RPMI8226 (cell line): ENCODE measurements around the gene ARHGEF38.

Source experiments
- DNase-seq: peaks from one replicate; pipeline ENCODE4 v3.0.0-alpha.2; 2015

Gene ARHGEF38

GRCh38 chr4:105619188-105619931, 66.9 kb downstream of the ARHGEF38 start:
- no peak for DNase-seq

GRCh38 chr4:105620640-105621323, 68.4 kb downstream of the ARHGEF38 start:
- no peak for DNase-seq

GRCh38 chr4:105622269-105622668, 69.8 kb downstream of the ARHGEF38 start:
- no peak for DNase-seq

- no peak for DNase-seq
These were observed 70.7 kb downstream of the ARHGEF38 start for GRCh38 chr4:105623099-105623498.

- no peak for DNase-seq
These were observed 72.1 kb downstream of the ARHGEF38 start for GRCh38 chr4:105624530-105624929.

GRCh38 chr4:105625214-105625613, 72.8 kb downstream of the ARHGEF38 start:
- no peak for DNase-seq

GRCh38 chr4:105626846-105627245, 74.4 kb downstream of the ARHGEF38 start:
- no peak for DNase-seq

DNA sequence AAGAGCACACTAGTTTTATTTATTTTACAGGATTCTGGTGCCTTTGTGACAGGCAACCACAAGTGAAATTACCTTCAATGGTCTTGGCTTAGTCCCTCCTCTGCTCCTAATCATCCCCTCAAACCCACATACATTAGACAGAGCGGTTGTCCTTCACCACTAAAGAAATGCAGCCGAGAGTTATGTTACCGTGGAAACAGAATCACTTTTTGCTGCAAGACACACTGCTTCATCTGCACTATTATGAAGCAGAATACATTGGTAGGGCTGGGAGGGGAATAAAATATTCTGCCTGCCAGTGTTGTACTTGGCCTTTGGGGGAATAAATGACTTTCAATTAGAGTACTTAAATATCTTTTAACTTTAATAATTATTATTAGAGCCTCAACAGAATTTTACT, 75.2 kb downstream of the ARHGEF38 start:
- no peak for DNase-seq

GRCh38 chr4:105630670-105631655, 78.5 kb downstream of the ARHGEF38 start:
- no peak for DNase-seq

DNA sequence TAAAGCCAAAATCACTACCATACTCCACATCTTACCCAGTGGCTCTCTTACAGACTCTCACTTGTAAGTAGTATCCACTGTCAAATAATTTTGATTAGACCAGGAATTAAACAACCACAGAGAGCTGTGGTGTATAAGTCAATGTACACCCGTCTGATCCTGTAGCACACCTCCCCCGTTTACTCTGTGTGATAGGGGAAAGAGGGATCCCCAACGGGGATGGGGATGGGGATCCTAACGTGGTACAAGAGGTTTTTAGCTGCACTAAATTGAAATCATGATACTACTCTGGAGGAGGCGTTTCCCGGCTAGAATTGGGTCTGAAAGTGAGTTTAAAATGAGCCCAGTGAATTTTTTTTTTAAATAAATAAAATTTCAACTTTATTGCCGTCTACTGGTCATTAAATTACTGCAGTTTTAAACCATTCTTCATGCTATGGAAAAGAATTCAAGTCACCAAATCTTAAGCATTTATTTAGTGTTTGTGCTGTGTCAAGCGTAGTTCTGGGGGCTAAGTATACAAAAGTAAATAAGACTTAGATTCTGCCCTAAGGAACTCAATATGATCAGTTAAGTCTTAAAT, 79.5 kb downstream of the ARHGEF38 start:
- peak; percentile 13 for DNase-seq

GRCh38 chr4:105632599-105632998, 80.2 kb downstream of the ARHGEF38 start:
- DNase-seq = peak; percentile 5

DNA sequence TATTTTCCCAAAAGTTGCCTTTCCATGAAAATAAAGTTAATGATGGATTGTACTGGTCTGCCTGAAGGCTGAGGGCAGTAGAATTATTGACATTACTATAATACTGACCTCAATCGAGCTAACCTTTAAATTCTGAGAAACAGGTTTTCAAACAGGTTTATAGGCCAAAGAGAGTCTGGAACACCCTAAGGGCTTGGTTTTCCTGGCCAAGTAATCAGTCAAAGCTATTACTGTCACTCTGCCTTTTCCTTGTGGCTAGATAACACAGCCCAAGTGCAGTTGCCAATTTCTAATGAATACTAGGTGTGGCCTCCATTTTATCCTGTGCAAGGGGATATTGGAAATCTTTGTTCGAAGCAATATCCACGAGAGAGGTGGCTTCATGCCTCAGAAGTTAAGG, 80.8 kb downstream of the ARHGEF38 start:
- no peak for DNase-seq

DNA sequence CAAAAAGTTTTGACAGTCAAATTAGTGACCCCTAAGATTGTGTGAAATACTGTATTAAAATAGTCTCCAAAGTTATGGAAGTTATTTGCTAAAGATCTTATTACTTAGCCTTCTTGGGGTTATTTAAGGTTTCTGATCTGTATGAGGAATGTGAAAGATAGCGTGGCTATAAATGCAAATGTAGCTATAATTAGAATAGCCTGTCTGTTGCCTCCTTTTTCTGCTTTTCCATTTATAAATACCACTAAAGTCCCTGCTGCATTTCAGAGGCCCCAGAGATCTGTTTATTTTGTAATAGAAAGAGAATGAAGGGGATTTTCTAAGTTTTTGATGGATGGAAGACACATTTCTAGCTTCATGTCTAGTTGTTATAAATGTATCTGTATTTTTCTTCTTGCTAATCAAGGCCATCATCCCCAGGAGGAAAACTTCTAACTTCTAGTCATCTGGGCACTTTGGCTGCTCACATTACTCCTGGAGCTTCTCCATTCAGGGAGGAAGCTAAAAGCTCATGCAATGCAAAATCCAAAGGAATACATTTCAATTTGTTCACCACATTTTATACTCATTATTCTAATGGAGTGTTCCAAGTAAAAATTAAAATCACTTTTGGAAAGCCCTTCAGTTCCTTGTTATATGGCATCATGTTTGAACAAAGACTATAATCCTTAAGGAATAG, 82.1 kb downstream of the ARHGEF38 start:
- no peak for DNase-seq

- peak; percentile 94 for DNase-seq
These were observed 85.2 kb downstream of the ARHGEF38 start for GRCh38 chr4:105637408-105638176.

GRCh38 chr4:105641845-105642244, 89.4 kb downstream of the ARHGEF38 start:
- no peak for DNase-seq

- no peak for DNase-seq
These were observed 91.8 kb downstream of the ARHGEF38 start for GRCh38 chr4:105644257-105644656.

- DNase-seq = no peak
These were observed 93.0 kb downstream of the ARHGEF38 start for GRCh38 chr4:105645440-105645839.

DNA sequence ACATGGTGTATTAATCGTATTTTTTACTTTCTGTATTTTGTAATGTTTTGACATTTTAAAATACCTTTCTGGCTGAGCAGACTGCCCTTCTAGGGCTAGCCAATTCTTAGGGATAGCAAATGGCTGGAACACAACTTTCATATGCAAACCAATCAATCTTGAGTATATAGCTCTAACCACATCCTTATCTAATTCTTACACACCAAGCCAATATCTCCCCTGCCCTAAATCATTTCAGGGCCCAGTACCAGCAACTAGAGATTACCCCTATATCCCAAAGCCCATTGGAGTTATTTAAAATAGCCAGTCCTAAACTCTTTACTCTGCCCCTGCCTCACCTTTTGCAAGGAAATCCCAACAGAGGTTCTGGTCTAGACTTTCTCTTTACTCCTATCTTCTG, 97.8 kb downstream of the ARHGEF38 start:
- no peak for DNase-seq

DNA sequence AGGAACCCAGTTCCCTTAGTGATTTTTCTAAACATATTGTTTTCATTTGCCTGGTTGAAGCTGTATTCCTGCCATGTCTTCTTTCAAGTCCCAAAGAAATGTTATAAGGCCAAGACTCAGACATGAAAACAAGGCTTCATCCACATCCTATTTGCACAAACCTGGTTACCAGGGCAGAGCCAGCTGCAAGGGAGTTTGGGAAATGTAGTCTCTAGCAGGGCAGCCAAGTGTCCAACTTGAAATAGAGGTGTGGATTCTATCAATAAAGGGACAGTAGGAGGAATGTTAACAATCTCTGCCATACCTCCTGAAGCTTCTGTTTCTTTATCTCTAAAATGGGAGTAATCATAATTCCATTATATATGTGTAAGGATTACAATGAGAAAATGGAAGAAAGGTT, 99.5 kb downstream of the ARHGEF38 start:
- DNase-seq = no peak

DNA sequence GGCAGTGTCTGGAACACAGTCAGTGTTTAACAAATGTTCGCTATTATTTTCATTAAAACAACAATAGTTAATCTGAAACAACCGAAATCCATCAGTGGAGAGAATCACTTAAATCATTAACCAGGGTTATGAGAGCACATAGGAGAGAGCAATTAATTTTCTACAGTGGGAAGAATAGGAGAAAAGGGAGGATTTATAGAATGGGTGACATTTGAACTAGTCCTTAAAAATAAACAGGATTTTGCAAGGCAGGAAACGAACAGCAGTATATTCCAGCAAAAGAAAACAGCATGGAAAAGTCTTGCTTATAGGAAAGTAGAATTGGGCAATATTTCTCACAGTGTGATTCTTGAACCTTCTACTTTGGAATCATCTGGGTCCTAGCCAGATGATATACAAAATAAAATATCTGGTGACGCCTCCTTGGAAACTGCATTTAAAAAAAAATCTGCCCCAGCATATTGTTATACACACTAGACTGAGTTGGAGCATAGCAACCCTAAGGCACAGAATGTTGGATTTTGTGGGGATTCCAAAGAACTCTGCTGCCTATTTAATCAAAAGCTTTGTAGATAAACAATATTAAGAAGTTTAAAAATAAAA, 100.0 kb downstream of the ARHGEF38 start:
- no peak for DNase-seq

DNA sequence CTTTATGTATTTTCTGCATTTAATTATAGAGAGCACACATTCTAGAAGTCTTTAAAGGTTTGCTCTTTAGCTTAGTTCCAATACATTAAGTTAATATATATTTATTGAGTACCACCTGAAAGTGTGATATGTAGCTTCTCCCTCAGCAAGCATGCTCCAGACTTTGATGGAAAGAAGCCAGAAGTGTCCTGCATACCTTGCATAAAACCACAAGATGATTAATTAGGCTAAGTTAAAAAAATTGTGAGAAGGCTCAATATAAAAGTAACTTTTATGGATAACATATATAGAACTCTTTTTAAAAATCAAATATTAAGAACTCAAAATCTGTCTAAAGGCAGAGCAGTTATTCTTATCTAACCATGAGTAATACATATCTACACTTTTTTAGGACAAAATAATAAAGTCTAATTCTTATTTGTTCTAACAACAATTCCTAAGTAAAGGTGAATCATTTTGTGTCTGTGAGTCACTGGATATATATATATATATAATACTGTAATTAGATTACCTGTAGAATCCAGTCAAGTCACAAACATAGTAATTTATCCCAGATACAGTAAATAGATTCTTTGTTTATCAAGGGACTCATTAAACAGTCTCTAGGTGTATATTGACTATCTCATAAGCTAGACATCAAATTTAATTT, 104.8 kb downstream of the ARHGEF38 start:
- no peak for DNase-seq
